Stimulated activated CD8-positive, alpha-beta memory T cell treated with anti-CD3 and anti-CD28 coated beads, Interleukin-15, amount 100 ng/mL, for 24 hours (primary cell): ENCODE data around the gene NIT1.
"Not testable (repeated sequence)": the region's sequence is repeated elsewhere in the genome, so short reads cannot be mapped to it uniquely, and the experiment has no call there.

ENCODE experiments used
- DNase-seq: peaks from one replicate; pipeline ENCODE4 v3.0.0-alpha.2; 2020; ENCODE audit warnings: low read depth

The NIT1 gene

GRCh38 chr1:161115132-161115711 is 2.7 kb upstream of the NIT1 start:
- no peak for DNase-seq

GRCh38 chr1:161115961-161116360 is 1.9 kb upstream of the NIT1 start:
- DNase-seq, result not testable (repeated sequence)

- no peak for DNase-seq
Observed at GRCh38 chr1:161119092-161119903, 1.4 kb downstream of the NIT1 start.

- no peak for DNase-seq
Observed at GRCh38 chr1:161121042-161121650, 3.2 kb downstream of the NIT1 start.

- no peak for DNase-seq
Observed at GRCh38 chr1:161121834-161122233, 3.9 kb downstream of the NIT1 start.

- no peak for DNase-seq
Observed at GRCh38 chr1:161122967-161123366, 5.1 kb downstream of the NIT1 start.

GRCh38 chr1:161127649-161128048 is 9.7 kb downstream of the NIT1 start:
- DNase-seq, result no peak

GRCh38 chr1:161128591-161129420 is 10.9 kb downstream of the NIT1 start:
- no peak for DNase-seq

- DNase-seq, result no peak
Observed at GRCh38 chr1:161130266-161130665, 12.4 kb downstream of the NIT1 start.

GRCh38 chr1:161131523-161132409 is 13.9 kb downstream of the NIT1 start:
- no peak for DNase-seq

DNA sequence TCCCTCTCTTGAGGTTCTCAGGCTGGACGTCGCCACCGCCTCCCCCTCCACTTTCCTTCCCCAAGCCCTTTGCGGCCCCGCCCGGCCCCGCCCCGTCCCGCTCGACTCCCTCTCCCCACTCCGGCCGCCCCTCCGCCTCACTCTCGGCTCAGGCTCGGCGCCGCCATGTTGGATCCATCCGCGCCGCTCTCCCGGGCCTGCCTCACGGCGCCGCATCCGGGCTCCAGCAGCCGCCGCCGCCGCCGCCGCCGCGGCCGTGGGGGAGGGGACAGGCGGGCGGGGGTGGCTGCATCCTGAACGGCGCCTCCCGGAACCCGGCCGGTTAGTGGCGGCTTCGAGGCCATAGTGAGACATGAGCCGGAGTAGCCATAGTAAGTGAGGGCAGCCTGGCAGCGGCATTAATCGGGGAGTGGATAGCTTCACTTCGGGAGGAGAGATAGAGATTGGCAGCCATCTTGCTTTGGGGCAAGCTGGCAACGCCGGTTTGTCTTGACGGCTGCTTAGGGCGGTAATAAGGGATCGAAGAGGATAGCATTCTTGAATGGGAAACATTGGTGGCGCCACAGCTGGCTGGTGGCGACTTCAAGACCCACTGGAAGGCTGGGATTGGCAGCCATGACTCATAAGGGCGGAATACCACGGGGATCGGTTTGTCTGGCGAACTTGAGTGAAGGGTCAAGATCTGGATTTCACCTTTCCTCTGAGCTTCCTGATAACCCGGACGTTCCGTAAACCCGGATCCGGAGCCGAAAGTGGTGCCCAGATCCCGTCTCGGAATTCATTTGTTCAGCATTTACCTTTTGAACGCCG is 14.7 kb downstream of the NIT1 start, which contains the start of gene DEDD:
Gene DEDD, minus strand, starts transcription at position 258 of the 810 bp plus-strand sequence. CDS start 8,205 bp downstream, outside the sequence.
- peak; percentile 70 for DNase-seq

- no peak for DNase-seq
Observed at GRCh38 chr1:161133220-161133740, 15.4 kb downstream of the NIT1 start.

- no peak for DNase-seq
Observed at GRCh38 chr1:161137881-161138280, 20.0 kb downstream of the NIT1 start.

DNA sequence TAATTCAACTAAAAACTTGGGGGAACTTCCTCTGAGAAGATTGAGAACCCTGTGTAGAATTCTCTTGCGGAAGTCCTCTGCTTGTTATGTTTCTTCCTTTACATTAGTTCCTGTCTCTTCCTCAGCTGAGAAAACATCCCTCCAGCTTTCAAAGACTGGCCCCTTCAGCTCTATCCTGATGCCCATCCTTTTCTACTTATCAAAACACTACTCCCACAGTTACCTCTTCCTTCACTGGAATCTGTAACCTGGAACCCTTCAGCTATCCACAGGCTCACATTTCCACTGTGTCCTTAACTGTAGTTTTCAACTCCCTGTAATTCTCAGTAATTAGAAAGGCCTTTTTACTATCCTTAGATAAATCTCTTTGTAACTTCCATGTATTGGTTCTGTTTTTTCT is 20.5 kb downstream of the NIT1 start:
- no peak for DNase-seq

GRCh38 chr1:161139766-161140165 is 21.9 kb downstream of the NIT1 start:
- DNase-seq, result no peak

- DNase-seq, result no peak
Observed at GRCh38 chr1:161140755-161141400, 23.0 kb downstream of the NIT1 start.

- no peak for DNase-seq
Observed at GRCh38 chr1:161145832-161146231, 27.9 kb downstream of the NIT1 start.

DNA sequence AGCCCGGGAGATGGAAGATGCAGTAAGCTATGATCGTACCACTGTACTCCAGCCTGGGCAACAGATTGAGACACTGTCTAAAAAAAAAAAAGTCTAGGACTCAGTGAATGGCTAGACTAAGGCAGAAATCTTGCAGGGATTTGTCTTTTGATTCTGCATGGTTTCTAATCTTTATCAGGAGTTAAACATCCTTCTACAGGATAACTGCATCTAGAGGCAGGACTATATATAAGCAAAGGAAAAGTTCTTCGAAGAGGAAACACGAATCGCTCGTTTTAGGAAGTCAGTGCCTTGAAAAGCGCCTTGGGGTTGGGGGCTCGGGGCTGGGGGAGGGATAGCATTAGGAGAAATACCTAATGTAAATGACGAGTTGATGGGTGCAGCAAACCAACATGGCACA is 35.3 kb downstream of the NIT1 start:
- no peak for DNase-seq

DNA sequence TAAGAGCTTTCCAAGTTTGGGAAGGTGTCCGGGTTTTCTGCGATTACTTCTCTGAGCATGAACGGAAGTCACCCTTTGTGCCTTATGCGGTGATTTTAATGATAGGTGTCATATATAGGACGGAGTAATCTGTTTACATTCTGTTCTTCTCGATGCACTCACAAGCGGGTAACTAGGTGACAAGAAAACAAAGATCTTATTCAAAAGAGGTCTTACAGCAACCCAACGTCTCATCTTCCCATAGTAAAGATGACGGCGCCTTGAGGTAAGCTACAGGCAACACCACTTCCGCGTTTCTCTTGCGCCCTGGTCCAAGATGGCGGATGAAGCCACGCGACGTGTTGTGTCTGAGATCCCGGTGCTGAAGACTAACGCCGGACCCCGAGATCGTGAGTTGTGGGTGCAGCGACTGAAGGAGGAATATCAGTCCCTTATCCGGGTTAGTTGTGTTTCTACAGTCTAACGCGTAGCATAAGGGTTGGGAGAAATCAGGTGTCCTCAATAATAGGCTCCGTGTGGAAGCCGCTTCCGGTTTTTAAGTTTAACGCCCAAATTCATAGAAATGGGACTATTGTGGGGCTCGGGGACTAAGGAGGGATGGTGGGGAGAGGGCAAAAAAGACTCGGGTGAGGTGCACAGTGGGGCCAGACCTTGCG is 35.9 kb downstream of the NIT1 start, which contains the start of gene UFC1:
Gene UFC1, plus strand, starts transcription at position 297 of the 656 bp plus-strand sequence. Its CDS starts 20 bp downstream, at position 317.
- DNase-seq, result no peak
